ENCODE results near the gene CD96.
A peak's percentile ranks its signal among the peaks of the same experiment; 100 is the strongest.
"Not testable (repeated sequence)": the region's sequence is repeated elsewhere in the genome, so short reads cannot be mapped to it uniquely, and the experiment has no call there.

Gene CD96

GRCh38 chr3:111561902-111562301 lies 19.9 kb downstream of the CD96 start:
- DNase-seq = not testable (repeated sequence)

DNA sequence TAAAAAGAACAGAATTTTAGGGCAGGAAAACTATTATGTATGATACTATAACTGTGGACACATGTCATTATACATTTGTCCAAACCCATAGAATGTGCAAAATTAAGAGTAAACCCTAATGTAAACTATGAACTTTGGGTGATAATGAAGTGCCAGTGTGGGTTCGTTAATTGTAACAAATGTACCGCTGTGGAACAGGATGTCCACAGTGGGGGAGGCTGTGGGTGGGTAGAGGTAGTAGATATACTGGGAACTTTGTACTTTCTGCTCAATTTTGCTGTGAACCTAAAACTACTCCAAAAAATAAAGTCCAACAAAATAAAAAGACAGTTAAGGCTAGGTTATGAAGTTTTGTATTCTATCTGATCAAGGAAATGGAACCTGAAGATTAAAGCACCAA lies 24.8 kb downstream of the CD96 start:
- no peak for DNase-seq

GRCh38 chr3:111568355-111568754 lies 26.4 kb downstream of the CD96 start:
- no peak for DNase-seq

DNA sequence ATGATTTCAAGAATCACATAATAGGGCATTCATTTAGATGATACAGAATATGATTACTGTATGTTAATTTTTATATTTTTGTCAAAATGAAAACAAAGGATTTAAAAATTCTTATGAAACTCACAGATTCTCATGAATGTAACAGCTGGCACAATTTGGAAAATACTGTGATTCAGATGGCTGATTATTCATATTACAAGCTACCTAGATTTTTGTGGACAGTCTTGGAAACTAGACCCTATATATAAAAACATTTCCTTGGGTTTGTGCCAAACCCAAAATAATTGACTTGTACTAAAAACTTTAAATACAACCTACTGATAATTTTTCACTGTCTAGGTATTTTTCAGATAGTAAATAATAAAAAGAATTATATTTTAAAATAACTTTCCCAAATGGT lies 26.9 kb downstream of the CD96 start:
- no peak for DNase-seq

DNA sequence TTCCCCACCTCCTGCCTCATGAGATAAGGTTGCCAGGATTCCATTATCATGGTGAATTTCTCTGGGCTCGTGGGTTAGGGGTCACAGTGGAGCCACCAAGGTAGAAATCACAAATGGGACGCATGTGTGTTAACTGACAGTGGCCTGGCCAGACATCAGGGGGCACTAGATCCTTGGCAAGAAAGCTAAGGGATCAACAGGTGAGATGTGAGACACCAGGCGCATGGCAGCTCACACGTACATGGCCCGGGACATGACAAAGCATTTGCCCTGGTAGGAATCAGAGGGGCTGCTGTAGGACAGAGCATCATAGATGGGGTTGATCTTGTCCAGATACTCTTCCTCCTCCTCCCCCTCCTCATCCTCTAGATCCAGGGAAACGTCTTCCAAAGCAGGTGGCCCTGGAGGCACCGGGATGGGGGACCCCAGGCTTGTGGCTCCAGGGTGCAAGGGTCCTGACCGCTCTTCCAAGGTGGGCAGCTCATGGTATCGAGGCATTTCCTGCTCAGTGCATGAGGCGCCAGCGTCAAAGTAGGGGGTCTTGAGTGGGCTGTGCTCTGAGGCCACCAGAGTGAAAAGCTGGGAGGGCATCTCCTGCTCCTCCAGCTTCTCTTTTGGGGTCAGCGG lies 28.5 kb downstream of the CD96 start:
- DNase-seq = no peak

DNA sequence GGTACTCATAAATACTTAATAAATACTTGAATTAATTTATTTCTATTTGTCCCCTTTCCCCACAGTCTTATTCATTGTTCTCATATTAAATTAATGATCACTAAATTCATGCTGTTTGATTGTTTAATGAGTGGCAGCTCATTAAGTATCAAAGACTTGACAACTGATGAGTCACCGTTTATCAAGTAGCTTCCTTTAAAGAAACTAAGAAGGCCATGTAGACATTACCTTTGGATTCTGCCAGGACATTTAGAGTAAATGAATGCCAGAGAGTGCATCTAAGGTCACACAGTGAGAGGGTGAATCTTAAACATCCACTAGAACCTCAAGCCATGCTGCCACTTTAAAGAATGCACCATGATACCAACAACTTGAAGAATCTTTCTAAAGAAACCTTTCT lies 29.3 kb downstream of the CD96 start:
- DNase-seq = no peak

DNA sequence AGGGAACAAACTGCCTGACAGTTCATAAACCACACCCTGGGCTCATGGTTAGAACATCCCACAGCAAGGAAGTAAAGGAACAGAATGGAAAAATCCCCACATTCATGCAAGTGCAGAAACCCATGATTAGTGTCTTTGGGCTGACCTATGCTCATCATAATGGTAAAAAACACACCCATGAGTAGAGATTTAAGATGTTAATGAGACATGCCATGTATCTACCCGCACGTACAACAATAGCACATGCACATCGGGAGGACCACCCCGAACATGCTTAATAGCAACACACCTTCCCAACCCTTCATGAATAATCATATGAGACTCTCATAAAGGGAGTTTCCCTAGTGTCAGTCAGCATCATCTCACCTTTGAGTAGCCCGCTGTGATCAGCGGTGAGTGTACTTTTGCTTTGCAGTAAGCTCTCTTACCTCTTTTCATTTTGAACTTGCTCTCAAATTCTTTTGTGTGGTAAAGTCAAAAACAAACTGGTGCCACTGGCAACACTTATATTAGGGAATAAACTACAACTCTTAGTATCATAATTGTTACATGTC lies 30.0 kb downstream of the CD96 start:
- DNase-seq = no peak

- DNase-seq = no peak
These were observed 35.1 kb downstream of the CD96 start for GRCh38 chr3:111577113-111577512.

DNA sequence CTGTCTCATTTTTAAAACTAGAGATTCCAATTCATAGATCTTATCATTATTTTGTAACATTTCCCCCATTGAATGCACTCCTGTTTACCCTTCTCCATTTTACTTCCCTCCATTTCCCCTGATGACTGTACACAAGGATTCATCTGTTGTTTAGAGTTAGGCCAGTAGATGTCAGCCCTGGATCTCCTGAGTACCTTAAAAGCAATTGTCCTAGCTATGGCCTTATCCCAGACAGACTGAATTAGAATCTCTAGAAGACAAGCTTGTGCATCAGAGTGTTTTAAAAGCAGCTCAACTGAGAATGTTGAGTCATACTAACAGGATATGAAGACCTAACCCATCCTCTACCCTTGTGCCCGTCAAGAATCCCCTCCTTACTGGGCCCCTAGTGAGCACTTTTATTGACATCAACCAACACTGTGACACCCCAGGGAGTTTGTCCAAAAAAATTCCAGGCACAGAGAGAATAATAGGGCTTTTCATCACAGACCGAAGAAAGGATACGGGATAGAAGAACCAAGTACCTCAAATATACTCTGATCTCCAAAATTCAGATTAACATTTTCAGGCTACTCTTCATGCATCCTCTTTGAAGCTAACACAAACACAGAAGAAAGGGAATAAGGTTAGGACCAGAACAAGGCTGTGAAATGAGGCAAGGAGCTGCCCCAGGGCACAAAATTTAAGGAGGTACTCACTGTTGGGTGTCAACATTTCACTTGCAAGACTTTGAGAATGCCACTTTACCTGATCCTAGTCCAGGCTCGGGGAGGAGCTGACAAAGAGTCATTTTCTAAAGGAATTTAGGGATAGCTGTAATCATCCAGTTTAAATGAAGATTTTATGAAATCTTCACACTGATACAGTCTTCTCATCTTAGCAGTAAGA lies 36.0 kb downstream of the CD96 start:
- peak; percentile 65 for DNase-seq

DNA sequence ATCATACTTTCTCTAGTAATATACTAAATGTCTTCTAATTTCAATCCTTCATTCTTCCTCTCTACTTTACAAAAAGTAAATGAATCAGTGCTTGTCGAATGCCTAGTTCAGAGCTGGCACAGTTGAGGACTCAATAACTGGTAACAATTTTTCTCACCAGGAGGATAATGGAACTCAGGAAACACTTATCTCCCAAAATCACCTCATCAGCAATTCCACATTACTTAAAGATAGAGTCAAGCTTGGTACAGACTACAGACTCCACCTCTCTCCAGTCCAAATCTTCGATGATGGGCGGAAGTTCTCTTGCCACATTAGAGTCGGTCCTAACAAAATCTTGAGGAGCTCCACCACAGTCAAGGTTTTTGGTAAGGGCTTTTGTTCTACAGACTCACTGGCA lies 36.9 kb downstream of the CD96 start:
- no peak for DNase-seq

GRCh38 chr3:111579495-111579894 lies 37.5 kb downstream of the CD96 start:
- DNase-seq = no peak

GRCh38 chr3:111581403-111582119 lies 39.6 kb downstream of the CD96 start:
- no peak for DNase-seq

GRCh38 chr3:111582120-111582474 lies 40.1 kb downstream of the CD96 start:
- DNase-seq = peak; percentile 47

DNA sequence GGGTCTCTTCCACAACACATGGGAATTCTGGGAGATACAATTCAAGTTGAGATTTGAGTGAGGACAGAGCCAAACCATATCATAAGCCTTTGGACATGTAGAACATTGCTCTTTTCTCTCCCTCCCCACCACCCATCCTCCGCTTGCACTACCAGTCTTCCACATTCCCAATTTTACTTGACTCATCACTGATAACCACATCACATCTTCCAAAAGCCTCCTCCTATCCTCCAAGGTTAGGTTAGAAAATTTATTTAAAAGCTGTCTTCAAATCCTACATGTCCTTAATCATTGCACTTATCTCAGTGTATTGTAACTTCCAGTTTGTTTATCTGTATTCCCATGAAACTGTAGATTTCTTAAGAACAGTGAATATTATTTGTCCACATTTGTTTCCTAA lies 42.7 kb downstream of the CD96 start:
- no peak for DNase-seq

- DNase-seq = no peak
These were observed 43.2 kb downstream of the CD96 start for GRCh38 chr3:111585217-111585616.

GRCh38 chr3:111588527-111588926 lies 46.5 kb downstream of the CD96 start:
- DNase-seq = no peak

- no peak for DNase-seq
These were observed 47.5 kb downstream of the CD96 start for GRCh38 chr3:111589303-111590142.

DNA sequence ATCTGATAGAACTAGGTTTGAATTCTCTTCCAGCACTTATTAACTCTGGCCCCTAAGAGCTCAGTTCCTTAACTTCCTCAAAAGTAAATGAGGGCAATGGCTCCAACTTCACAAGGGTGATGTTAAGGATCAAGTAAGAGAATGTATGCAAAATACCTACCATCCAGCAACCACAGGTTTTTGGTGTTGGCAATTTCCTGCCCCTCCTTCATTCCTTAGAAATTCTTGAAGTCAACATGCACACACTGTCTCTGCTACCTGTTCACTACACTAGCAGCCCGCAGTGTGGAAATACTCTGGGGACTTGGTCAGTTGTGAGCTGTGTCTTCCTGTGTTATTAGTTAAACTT lies 48.1 kb downstream of the CD96 start:
- no peak for DNase-seq

DNA sequence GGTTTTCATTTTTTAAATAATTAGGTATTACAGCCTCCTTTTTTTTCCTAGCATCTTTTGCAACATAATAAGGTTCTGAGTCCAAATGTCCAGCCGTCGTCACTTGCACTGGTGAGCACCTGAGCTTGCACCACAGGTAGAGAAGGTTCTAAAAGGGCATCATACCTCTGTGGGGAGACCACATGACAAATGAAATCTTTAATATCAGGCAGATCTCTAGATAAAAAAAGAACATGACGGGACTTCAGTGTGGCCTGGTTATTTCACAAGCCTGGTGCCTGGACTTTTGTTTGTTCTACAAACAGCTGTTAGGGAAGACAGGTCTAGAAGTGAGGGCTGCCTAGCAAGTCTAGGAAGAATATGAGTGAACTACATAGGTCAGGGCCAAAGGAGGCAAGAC lies 49.6 kb downstream of the CD96 start:
- no peak for DNase-seq

DNA sequence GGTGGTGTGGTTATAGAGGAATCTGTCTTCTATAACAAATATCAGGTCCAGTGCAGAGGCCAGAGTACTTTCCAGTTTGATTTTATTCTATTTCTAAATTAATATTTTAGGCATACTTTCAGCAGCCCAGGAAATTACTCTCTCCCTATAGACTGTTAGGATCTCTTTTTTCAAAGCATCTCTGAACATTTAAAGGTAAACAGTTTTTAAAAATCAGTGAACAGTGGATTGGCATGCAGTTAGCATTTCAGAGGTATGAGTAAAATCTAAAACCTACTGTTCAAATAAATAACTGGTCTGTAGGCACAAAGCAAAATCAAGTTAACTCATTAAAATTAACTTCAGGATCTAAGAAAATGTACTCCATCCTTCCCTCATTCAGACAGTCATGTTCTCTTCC lies 50.1 kb downstream of the CD96 start:
- no peak for DNase-seq

- DNase-seq = no peak
These were observed 50.9 kb downstream of the CD96 start for GRCh38 chr3:111592936-111593335.

- DNase-seq = no peak
These were observed 51.7 kb downstream of the CD96 start for GRCh38 chr3:111593666-111594065.

DNA sequence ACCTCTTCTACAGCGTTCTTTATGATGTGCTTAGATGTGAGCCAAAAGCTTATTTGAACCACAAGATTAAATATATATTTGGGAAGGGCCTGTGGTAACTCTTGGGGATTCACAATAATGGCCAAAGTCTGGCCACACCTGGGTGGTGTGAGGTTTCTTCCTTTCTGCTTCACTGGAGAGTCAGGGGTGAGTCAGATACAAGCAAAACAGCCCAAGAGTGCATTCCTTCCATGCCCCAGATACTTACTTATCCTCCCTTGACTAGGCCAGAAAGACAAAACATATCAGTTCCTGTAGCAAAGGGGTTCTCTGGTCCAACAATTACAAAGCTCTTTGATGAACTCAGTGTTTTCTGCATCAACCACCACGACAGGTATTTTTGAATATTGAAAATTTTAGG lies 52.2 kb downstream of the CD96 start:
- DNase-seq = peak; percentile 34
